ENCODE measurements around the gene UBA3.

GRCh38 chr3:69013253-69014021 is 66.7 kb downstream of the UBA3 start, which contains the start of gene EOGT:
- TF ChIP-seq CTCF (IDR thresholded peaks at IDR 0.05; ENCODE audit: low read depth, low read length, poor library complexity, severe bottlenecking): peak; percentile 64
- no peak for TF ChIP-seq EZH2phosphoT487 (IDR thresholded peaks at IDR 0.05; ENCODE audit: borderline replicate concordance, low read length)
